NB4 (cell line): ENCODE measurements around the gene PLXDC1.
"Not testable (repeated sequence)": the region's sequence is repeated elsewhere in the genome, so short reads cannot be mapped to it uniquely, and the experiment has no call there.

Experiments
- DNase-seq: peaks from one replicate; pipeline ENCODE4 v3.0.0; 2010; ENCODE audit warnings: low read depth
- H3K4me3 ChIP-seq: one replicate; pipeline ENCODE4 v1.5.1; 2011; ENCODE audit warnings: mild to moderate bottlenecking, low read depth, low read length, moderate library complexity
- CTCF ChIP-seq: IDR thresholded peaks from one replicate; pipeline ENCODE4 v1.5.1; 2012; ENCODE audit warnings: low read depth, low read length
- MYC ChIP-seq: IDR thresholded peaks from 2 replicates; pipeline ENCODE4 v1.6.1; 2011; ENCODE audit warnings: low read depth, low read length
- POLR2A ChIP-seq: IDR thresholded peaks from 2 replicates; pipeline ENCODE4 v1.6.1; 2011; ENCODE audit warnings: mild to moderate bottlenecking; ENCODE audit not compliant: insufficient read length; ENCODE audit errors: extremely low read depth
- TF ChIP-seq, protein P1 (sequence below): IDR thresholded peaks from 2 replicates; pipeline ENCODE4 v1.6.1; 2011; ENCODE audit warnings: low read depth, low read length

The PLXDC1 gene

DNA sequence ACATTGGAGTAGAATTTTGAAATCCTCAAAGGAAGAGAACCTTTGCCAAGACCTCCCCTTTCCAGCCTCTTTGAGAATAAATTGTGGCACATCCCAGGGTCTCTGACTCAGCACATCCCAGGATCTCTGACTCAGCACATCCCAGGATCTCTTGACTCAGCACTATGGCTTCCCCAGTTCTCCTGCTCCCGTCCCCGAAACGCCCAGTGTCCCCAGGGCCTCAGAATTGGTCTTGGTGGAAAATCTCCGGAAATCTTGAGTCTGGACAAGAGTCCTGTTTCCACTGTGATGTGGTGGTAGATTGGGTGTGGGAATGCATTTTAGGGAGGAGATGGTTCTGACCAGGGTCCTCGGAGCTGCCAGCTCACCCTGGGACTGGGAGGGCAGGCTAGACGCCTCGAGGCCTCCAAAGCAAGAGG, 19.2 kb downstream of the PLXDC1 start:
- no peak overlapping the region for H3K4me3 ChIP-seq
- TF ChIP-seq CTCF = no peak
- TF ChIP-seq MYC = no peak
- DNase-seq = no peak

DNA sequence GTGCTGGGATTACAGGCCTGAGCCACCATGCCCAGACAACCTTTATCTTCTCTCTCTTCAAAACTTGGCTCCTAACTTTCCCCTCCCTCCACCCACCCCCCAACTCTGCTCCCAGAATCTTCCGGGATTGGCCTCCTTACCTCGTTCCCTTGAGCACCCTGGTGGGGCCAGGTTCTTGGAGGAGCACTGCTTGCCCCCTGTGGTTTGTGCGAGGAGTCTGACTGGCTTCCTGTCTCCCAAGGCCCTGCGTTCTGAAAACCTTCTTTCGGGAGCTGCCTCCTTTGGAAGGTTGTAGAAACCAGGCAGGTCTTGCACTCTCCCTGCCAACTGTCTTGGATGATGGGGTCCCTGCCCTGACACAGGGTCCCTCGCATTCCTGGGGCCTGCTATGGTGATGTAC, 19.8 kb downstream of the PLXDC1 start:
- TF ChIP-seq CTCF = no peak
- no peak for TF ChIP-seq MYC
- TF ChIP-seq, protein P1, sequence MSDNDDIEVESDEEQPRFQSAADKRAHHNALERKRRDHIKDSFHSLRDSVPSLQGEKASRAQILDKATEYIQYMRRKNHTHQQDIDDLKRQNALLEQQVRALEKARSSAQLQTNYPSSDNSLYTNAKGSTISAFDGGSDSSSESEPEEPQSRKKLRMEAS = no peak
- TF ChIP-seq POLR2A = no peak
- no peak for DNase-seq
- no peak overlapping the region for H3K4me3 ChIP-seq

GRCh38 chr17:39130205-39130604, 21.2 kb downstream of the PLXDC1 start:
- TF ChIP-seq POLR2A (no peak), CTCF (no peak), MYC (no peak)
- TF ChIP-seq, protein P1 = no peak
- DNase-seq = no peak
- no peak overlapping the region for H3K4me3 ChIP-seq

- not testable (repeated sequence) for H3K4me3 ChIP-seq, DNase-seq
Observed at GRCh38 chr17:39129544-39129943, 21.9 kb downstream of the PLXDC1 start.

DNA sequence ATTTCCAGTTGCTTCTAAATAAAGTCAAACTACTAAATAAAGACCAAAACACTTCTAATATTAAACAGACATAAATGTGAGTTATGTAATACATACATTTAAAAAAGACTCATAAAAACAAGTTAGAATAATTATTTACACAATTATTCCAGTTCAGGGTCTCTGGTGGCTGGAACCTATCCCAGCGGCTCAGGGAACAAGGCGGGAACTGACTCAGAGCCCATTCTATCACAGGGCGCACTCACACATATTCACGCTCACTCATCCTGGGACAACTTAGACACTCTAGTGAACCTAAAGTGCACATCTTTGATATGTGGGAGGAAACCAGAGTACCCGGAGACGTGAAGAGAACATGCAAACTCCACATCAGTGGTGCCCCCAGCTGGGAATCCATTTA, 25.0 kb downstream of the PLXDC1 start:
- H3K4me3 ChIP-seq = no peak overlapping the region
- DNase-seq = no peak
- TF ChIP-seq, protein P1 = no peak
- TF ChIP-seq POLR2A (no peak), MYC (no peak), CTCF (no peak)

GRCh38 chr17:39125143-39125875, 26.1 kb downstream of the PLXDC1 start:
- H3K4me3 ChIP-seq = no peak overlapping the region
- no peak for DNase-seq
- TF ChIP-seq MYC (no peak), POLR2A (no peak), CTCF (no peak)
- TF ChIP-seq, protein P1 = no peak
